Ectodermal cell (in vitro differentiated cells): Measurements from ENCODE around the gene NPAS1.

ENCODE experiments used
- H3K27ac ChIP-seq: 2 replicates; pipeline ENCODE4 v1.7.0; 2013; ENCODE audit warnings: mild to moderate bottlenecking, low read depth, low read length; ENCODE audit not compliant: insufficient read depth, poor library complexity, severe bottlenecking
- H3K27me3 ChIP-seq: 2 replicates; pipeline ENCODE4 v1.7.0; 2013; ENCODE audit warnings: mild to moderate bottlenecking, low read length; ENCODE audit not compliant: insufficient read depth, control insufficient read depth, poor library complexity, severe bottlenecking
- H3K36me3 ChIP-seq: one replicate; pipeline ENCODE4 v1.7.0; 2013; ENCODE audit warnings: low read length; ENCODE audit not compliant: control insufficient read depth, insufficient read depth
- H3K4me1 ChIP-seq: one replicate; pipeline ENCODE4 v1.7.0; 2013; ENCODE audit warnings: low read length; ENCODE audit not compliant: control insufficient read depth, insufficient read depth
- H3K4me3 ChIP-seq: 2 replicates; pipeline ENCODE4 v1.7.0; 2013; ENCODE audit warnings: low read depth, low read length, control low read depth; ENCODE audit not compliant: insufficient read depth
- H3K9me3 ChIP-seq: 2 replicates; pipeline ENCODE4 v1.7.0; 2013; ENCODE audit warnings: mild to moderate bottlenecking, low read length, moderate library complexity; ENCODE audit not compliant: control insufficient read depth
- WGBS, 2 experiments: methylation state at CpG; one replicate each; pipeline ENCODE4 v1.1.7; 2013; ENCODE audit warnings: missing lambda C conversion rate in 2 of 2; 5-methylcytosine and 5-hydroxymethylcytosine counted together

Gene NPAS1

DNA sequence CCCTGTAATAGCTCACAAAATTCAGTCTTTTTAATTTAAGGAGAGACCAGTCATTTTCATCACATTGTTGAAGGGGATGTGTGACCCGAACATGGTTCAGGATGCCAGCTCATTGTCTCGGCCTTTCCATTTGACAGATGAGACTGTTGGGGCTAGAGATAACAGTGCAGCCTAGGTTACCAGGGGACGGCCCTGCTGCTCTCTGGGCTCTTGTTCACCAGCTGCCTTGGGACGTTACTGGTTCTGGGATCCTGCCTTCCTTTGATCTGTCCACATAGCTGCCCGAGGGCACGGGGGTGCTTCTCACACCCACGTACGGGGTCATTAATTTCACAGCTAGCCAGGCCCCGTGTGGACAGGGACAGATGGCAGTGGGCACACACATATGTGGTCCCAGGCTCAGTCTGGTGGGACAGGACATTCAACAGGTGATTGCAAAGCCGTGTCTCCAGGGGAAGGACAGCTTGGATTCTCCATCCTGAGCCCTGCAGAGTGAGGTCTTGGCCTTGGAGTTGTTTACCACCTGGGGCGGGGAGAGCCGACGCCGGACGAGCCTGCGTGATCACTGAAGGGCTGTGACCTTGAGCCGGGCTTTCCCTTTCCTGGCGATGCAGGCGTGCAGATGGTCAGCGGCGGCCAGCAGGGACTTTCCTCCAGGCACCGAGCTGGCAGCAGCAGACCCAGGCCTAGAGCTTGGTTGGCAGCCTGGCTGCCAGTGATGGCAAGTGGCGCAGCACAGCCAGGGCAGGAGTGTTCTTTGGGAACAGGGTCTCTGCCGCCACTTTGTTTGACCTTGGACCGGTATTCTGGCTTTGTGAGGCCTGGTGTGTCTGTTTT, 26.7 kb upstream of the NPAS1 start:
- Histone ChIP-seq H3K9me3 (no peaks in the 10 kb centered on the region), H3K4me1 (peaks cover 14% of the 10 kb centered on the region), H3K36me3 (peaks cover 26% of the 10 kb centered on the region), H3K4me3 (no peak overlapping the region), H3K27ac (no peak overlapping the region), H3K27me3 (no peaks in the 10 kb centered on the region)
- 95 to 96% methylated on average over 25 of the region's 25 CpGs for WGBS, 2 experiments

GRCh38 chr19:46993622-46994021, 26.0 kb upstream of the NPAS1 start:
- Histone ChIP-seq H3K4me1 (peaks cover 14% of the 10 kb centered on the region), H3K27me3 (no peaks in the 10 kb centered on the region), H3K36me3 (peaks cover 27% of the 10 kb centered on the region), H3K4me3 (no peak overlapping the region), H3K27ac (no peak overlapping the region), H3K9me3 (no peaks in the 10 kb centered on the region)
- WGBS, 2 experiments = 94 to 96% methylated on average over 7 of the region's 7 CpGs

- H3K36me3 ChIP-seq = peaks cover 32% of the 10 kb centered on the region
- H3K27me3 ChIP-seq = no peaks in the 10 kb centered on the region
- H3K9me3 ChIP-seq = no peaks in the 10 kb centered on the region
- H3K27ac ChIP-seq = no peak overlapping the region
- H3K4me1 ChIP-seq = peaks cover 14% of the 10 kb centered on the region
- 94 to 95% methylated on average over 17 of the region's 17 CpGs for WGBS, 2 experiments
- H3K4me3 ChIP-seq = no peak overlapping the region
These were observed 25.4 kb upstream of the NPAS1 start for GRCh38 chr19:46994141-46994686.

GRCh38 chr19:46995492-46995891, 24.1 kb upstream of the NPAS1 start:
- peaks cover 11% of the 10 kb centered on the region for H3K4me1 ChIP-seq
- WGBS, 2 experiments = 95 to 96% methylated on average over 7 of the region's 7 CpGs
- H3K9me3 ChIP-seq = no peaks in the 10 kb centered on the region
- H3K36me3 ChIP-seq = peaks cover 32% of the 10 kb centered on the region
- H3K27me3 ChIP-seq = no peaks in the 10 kb centered on the region
- H3K27ac ChIP-seq = no peak overlapping the region
- no peak overlapping the region for H3K4me3 ChIP-seq

GRCh38 chr19:46998445-46999125, 21.1 kb upstream of the NPAS1 start:
- Histone ChIP-seq H3K27me3 (no peaks in the 10 kb centered on the region), H3K36me3 (peaks cover 24% of the 10 kb centered on the region)
- 93 to 94% methylated on average over 22 of the region's 22 CpGs for WGBS, 2 experiments

DNA sequence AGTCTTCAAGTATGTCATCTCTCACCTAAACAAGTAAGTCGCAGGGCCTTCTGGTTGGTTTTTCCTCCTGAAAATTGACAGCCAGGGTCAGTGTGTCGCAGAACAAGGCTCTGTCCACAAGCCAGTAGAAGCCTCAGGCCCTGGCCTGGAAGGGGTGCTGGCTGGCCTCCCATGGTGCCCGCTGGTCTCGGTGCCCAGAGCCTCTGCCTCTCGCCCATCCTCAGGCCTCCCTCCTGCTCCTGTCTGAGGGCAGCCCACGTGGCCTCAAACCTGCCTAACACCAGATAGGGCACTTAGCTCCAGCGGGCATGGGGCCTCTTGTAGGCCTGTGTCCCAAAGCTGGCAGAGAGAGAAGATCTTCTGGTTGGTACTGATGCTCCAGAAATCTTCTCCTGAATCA, 20.3 kb upstream of the NPAS1 start:
- Histone ChIP-seq H3K4me1 (peaks cover 7% of the 10 kb centered on the region), H3K27ac (no peak overlapping the region), H3K4me3 (no peak overlapping the region), H3K9me3 (no peaks in the 10 kb centered on the region), H3K27me3 (no peaks in the 10 kb centered on the region), H3K36me3 (peaks cover 24% of the 10 kb centered on the region)
- 95 to 96% methylated on average over 7 of the region's 7 CpGs for WGBS, 2 experiments

More at GRCh38 chr19:46998445-46999125, 21.1 kb upstream of the NPAS1 start:
- H3K4me3 ChIP-seq = no peak overlapping the region
- H3K9me3 ChIP-seq = no peaks in the 10 kb centered on the region
- H3K27ac ChIP-seq = no peak overlapping the region
- peaks cover 7% of the 10 kb centered on the region for H3K4me1 ChIP-seq

DNA sequence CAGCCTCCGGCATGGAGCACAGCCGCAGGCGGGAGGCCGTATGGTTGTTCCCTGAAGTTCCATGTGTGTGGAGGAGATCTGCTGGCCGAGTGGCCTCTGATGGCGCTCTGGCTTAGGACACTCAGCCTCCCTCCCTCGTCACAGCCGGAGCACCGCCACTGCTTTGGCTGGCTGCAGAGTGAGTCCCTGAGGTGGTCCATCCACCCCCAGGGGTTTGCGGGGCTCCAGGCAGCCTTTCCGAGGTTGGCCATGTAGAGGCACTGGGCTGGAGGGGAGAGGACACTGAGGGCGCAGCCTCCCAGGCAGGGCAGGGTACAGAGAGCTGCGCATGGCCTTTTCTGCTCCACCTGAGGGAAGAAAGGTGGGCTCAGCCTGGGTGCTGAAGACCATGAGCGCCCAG, 19.8 kb upstream of the NPAS1 start:
- Histone ChIP-seq H3K4me3 (no peak overlapping the region), H3K9me3 (no peaks in the 10 kb centered on the region), H3K4me1 (peaks cover 7% of the 10 kb centered on the region), H3K36me3 (peaks cover 24% of the 10 kb centered on the region), H3K27me3 (no peaks in the 10 kb centered on the region), H3K27ac (no peak overlapping the region)
- 96 to 97% methylated on average over 14 of the region's 14 CpGs for WGBS, 2 experiments

GRCh38 chr19:47000373-47000772, 19.3 kb upstream of the NPAS1 start:
- Histone ChIP-seq H3K27ac (no peak overlapping the region), H3K4me1 (peaks cover 7% of the 10 kb centered on the region), H3K9me3 (no peaks in the 10 kb centered on the region), H3K4me3 (no peak overlapping the region), H3K36me3 (peaks cover 24% of the 10 kb centered on the region), H3K27me3 (no peaks in the 10 kb centered on the region)
- WGBS, 2 experiments = 95 to 96% methylated on average over 18 of the region's 18 CpGs

- no peak overlapping the region for H3K27ac ChIP-seq
- no peaks in the 10 kb centered on the region for H3K27me3 ChIP-seq
- H3K36me3 ChIP-seq = peaks cover 24% of the 10 kb centered on the region
- peaks cover 7% of the 10 kb centered on the region for H3K4me1 ChIP-seq
- no peaks in the 10 kb centered on the region for H3K9me3 ChIP-seq
- no peak overlapping the region for H3K4me3 ChIP-seq
- WGBS, 2 experiments = 95 to 97% methylated on average over 11 of the region's 11 CpGs
These were observed 18.1 kb upstream of the NPAS1 start for GRCh38 chr19:47001584-47001983.

GRCh38 chr19:47002106-47002766, 17.4 kb upstream of the NPAS1 start:
- Histone ChIP-seq H3K4me3 (no peak overlapping the region), H3K4me1 (peaks cover 7% of the 10 kb centered on the region)
- WGBS, 2 experiments = 92 to 93% methylated on average over 23 of the region's 23 CpGs

More at GRCh38 chr19:47002106-47002766, 17.4 kb upstream of the NPAS1 start:
- Histone ChIP-seq H3K36me3 (peaks cover 23% of the 10 kb centered on the region), H3K27me3 (no peaks in the 10 kb centered on the region), H3K9me3 (no peaks in the 10 kb centered on the region), H3K27ac (no peak overlapping the region)
